Measurements from ENCODE around the gene IL17C. TPM values are rescaled to one million over a fixed set of nuclear protein-coding genes. Genes with fewer than 3 reads are reported as not detected.

The IL17C gene
- total RNA-seq, 2 donors from 2014 or later: not detected

GRCh38 chr16:88656291-88656980 is 18.1 kb downstream of the IL17C start:
- Histone ChIP-seq H3K36me3 (no peaks in the 10 kb centered on the region), H3K27ac (no peak overlapping the region), H3K27me3 (no peaks in the 10 kb centered on the region), H3K9me3 (no peaks in the 10 kb centered on the region), H3K4me3 (no peak overlapping the region), H3K9ac (ENCODE audit: low read depth in 2 of 2, low read length in 2 of 2) (no peak overlapping the region), H3K4me1 (peaks cover 6% of the 10 kb centered on the region)
- TF ChIP-seq, protein P1, sequence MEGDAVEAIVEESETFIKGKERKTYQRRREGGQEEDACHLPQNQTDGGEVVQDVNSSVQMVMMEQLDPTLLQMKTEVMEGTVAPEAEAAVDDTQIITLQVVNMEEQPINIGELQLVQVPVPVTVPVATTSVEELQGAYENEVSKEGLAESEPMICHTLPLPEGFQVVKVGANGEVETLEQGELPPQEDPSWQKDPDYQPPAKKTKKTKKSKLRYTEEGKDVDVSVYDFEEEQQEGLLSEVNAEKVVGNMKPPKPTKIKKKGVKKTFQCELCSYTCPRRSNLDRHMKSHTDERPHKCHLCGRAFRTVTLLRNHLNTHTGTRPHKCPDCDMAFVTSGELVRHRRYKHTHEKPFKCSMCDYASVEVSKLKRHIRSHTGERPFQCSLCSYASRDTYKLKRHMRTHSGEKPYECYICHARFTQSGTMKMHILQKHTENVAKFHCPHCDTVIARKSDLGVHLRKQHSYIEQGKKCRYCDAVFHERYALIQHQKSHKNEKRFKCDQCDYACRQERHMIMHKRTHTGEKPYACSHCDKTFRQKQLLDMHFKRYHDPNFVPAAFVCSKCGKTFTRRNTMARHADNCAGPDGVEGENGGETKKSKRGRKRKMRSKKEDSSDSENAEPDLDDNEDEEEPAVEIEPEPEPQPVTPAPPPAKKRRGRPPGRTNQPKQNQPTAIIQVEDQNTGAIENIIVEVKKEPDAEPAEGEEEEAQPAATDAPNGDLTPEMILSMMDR (IDR thresholded peaks at IDR 0.05): no peak
- DNase-seq: no peak
- intact Hi-C loops (cut with DNase I): no loop called here

GRCh38 chr16:88657371-88657770 is 19.0 kb downstream of the IL17C start:
- DNase-seq: no peak
- Histone ChIP-seq H3K36me3 (no peaks in the 10 kb centered on the region), H3K4me3 (no peak overlapping the region), H3K9ac (ENCODE audit: low read depth in 2 of 2, low read length in 2 of 2) (no peak overlapping the region), H3K27me3 (no peaks in the 10 kb centered on the region), H3K9me3 (no peaks in the 10 kb centered on the region), H3K4me1 (peaks cover 4% of the 10 kb centered on the region), H3K27ac (no peak overlapping the region)
- TF ChIP-seq, protein P1 (IDR thresholded peaks at IDR 0.05): no peak
- intact Hi-C loops (cut with DNase I): no loop called here

DNA sequence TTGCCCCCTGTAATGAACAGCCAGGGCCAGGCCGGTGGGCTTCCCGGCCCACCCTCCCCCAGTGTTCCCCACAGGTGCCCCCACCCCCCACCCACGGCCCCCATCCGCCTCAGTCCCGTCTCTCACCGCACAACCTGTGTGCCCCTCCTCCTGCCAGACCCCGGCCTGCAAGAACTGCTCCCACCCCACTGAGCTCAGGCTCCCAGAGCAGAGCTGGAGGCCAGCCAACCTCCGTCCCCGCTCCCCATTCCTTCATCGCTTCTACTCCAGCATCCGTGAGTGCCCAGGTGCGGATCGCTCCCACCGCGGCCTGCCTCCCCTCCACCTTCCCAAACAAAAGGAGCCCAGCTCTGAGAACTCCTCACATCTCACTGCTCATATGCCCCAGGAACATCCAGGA is 20.3 kb downstream of the IL17C start:
- no peak for DNase-seq
- Histone ChIP-seq H3K27ac (no peak overlapping the region), H3K4me3 (no peak overlapping the region), H3K4me1 (peaks cover 4% of the 10 kb centered on the region), H3K27me3 (no peaks in the 10 kb centered on the region), H3K9ac (ENCODE audit: low read depth in 2 of 2, low read length in 2 of 2) (no peak overlapping the region), H3K36me3 (no peaks in the 10 kb centered on the region), H3K9me3 (no peaks in the 10 kb centered on the region)
- intact Hi-C loops (cut with DNase I): no loop called here
- TF ChIP-seq, protein P1 (IDR thresholded peaks at IDR 0.05): no peak

GRCh38 chr16:88659160-88659559 is 20.8 kb downstream of the IL17C start:
- DNase-seq: no peak
- TF ChIP-seq, protein P1 (IDR thresholded peaks at IDR 0.05): no peak
- no peak overlapping the region for H3K27ac ChIP-seq
- H3K9ac ChIP-seq (ENCODE audit: low read depth in 2 of 2, low read length in 2 of 2): no peak overlapping the region
- no peak overlapping the region for H3K4me3 ChIP-seq
- intact Hi-C loops (cut with DNase I): no loop called here
- H3K4me1 ChIP-seq: peaks cover 4% of the 10 kb centered on the region
- H3K36me3 ChIP-seq: no peaks in the 10 kb centered on the region
- no peaks in the 10 kb centered on the region for H3K27me3 ChIP-seq
- no peaks in the 10 kb centered on the region for H3K9me3 ChIP-seq

GRCh38 chr16:88661468-88661867 is 23.1 kb downstream of the IL17C start:
- Histone ChIP-seq H3K9me3 (no peaks in the 10 kb centered on the region), H3K27ac (no peak overlapping the region), H3K9ac (ENCODE audit: low read depth in 2 of 2, low read length in 2 of 2) (no peak overlapping the region), H3K4me1 (peaks cover 4% of the 10 kb centered on the region), H3K4me3 (no peak overlapping the region), H3K27me3 (no peaks in the 10 kb centered on the region), H3K36me3 (no peaks in the 10 kb centered on the region)
- DNase-seq: no peak
- intact Hi-C loops (cut with DNase I): no loop called here
- TF ChIP-seq, protein P1 (IDR thresholded peaks at IDR 0.05): no peak
